ENCODE data around the gene PRKN.

DNA sequence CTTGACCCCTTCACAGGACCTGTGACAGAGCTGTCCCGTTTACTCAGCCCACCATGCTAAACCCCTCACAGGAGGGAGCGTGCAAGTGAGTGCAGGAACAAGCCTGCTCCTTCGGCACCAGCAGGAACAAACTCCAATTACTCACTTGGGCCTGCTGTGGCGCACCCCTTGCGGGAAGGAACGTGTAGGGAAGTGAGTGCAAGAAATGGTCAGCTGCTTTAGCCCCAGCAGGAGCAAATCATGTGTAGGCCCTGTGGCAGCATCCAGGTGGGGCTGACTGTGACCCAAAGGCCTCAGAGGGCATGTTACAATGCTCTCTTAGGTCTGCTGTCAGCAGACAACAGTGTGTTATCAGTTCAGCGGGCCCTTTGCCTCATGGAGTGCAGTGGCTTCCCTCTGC is 574.4 kb downstream of the PRKN start:
- no peak for TF ChIP-seq ZFX (IDR thresholded peaks at IDR 0.05)
- TF ChIP-seq, protein P1, sequence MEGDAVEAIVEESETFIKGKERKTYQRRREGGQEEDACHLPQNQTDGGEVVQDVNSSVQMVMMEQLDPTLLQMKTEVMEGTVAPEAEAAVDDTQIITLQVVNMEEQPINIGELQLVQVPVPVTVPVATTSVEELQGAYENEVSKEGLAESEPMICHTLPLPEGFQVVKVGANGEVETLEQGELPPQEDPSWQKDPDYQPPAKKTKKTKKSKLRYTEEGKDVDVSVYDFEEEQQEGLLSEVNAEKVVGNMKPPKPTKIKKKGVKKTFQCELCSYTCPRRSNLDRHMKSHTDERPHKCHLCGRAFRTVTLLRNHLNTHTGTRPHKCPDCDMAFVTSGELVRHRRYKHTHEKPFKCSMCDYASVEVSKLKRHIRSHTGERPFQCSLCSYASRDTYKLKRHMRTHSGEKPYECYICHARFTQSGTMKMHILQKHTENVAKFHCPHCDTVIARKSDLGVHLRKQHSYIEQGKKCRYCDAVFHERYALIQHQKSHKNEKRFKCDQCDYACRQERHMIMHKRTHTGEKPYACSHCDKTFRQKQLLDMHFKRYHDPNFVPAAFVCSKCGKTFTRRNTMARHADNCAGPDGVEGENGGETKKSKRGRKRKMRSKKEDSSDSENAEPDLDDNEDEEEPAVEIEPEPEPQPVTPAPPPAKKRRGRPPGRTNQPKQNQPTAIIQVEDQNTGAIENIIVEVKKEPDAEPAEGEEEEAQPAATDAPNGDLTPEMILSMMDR (conservative IDR thresholded peaks at IDR 0.05): no peak

Measured in C4-2B (cell line).